Progenitor cell of endocrine pancreas (in vitro differentiated cells): ENCODE data around the gene FGD3. TPM values are rescaled to one million over a fixed set of nuclear protein-coding genes. Genes with fewer than 3 reads are reported as not detected.

Experiments
- DNase-seq: peaks from one replicate; pipeline ENCODE4 v3.0.0; 2021; ENCODE audit warnings: low spot score; ENCODE audit not compliant: unreplicated experiment
- H3K27ac Mint-ChIP-seq: 2 replicates; pipeline ENCODE4 v1.8.0; 2021; ENCODE audit warnings: mild to moderate bottlenecking, moderate library complexity, mixed read lengths
- H3K27me3 Mint-ChIP-seq: 2 replicates; pipeline ENCODE4 v1.8.0; 2021; ENCODE audit warnings: mixed read lengths
- H3K36me3 Mint-ChIP-seq: 2 replicates; pipeline ENCODE4 v1.8.0; 2022; ENCODE audit warnings: mixed read lengths; ENCODE audit not compliant: insufficient read depth
- H3K4me1 Mint-ChIP-seq: 2 replicates; pipeline ENCODE4 v1.8.0; 2021; ENCODE audit warnings: low read depth, mixed read lengths
- H3K4me3 Mint-ChIP-seq: 2 replicates; pipeline ENCODE4 v1.8.0; 2021; ENCODE audit warnings: low read depth, mild to moderate bottlenecking, moderate library complexity, mixed read lengths
- H3K9me3 Mint-ChIP-seq: 2 replicates; pipeline ENCODE4 v1.8.0; 2021; ENCODE audit warnings: low read depth, mixed read lengths
- CTCF ChIP-seq: fragments of 200-600 bp; sonication (generic); IDR thresholded peaks from one replicate; pipeline ENCODE4 v1.5.0; 2021; ENCODE audit warnings: antibody characterized with exemption, mild to moderate bottlenecking; ENCODE audit not compliant: unreplicated experiment
- total RNA-seq: library from RNA; stranded (reverse); gene quantifications from 2 replicates; pipeline ENCODE4 v1.2.1, GENCODE V29; 2021

Gene FGD3
- total RNA-seq, 1 donor from 2014 or later: 9.6 TPM

GRCh38 chr9:93007529-93008058, 60.3 kb downstream of the FGD3 start:
- no peaks in the 10 kb centered on the region for H3K27me3 Mint-ChIP-seq
- TF ChIP-seq CTCF: no peak
- no peaks in the 10 kb centered on the region for H3K4me1 Mint-ChIP-seq
- H3K4me3 Mint-ChIP-seq: no peak overlapping the region
- no peaks in the 10 kb centered on the region for H3K9me3 Mint-ChIP-seq
- no peak for DNase-seq
- H3K27ac Mint-ChIP-seq: no peak overlapping the region
- H3K36me3 Mint-ChIP-seq: peaks cover 1% of the 10 kb centered on the region

GRCh38 chr9:93008457-93008856, 61.1 kb downstream of the FGD3 start:
- Mint-ChIP-seq H3K36me3 (peaks cover 2% of the 10 kb centered on the region), H3K9me3 (no peaks in the 10 kb centered on the region), H3K4me1 (no peaks in the 10 kb centered on the region), H3K4me3 (no peak overlapping the region), H3K27me3 (no peaks in the 10 kb centered on the region), H3K27ac (no peak overlapping the region)
- no peak for DNase-seq
- TF ChIP-seq CTCF: no peak

- Mint-ChIP-seq H3K9me3 (no peaks in the 10 kb centered on the region), H3K27me3 (no peaks in the 10 kb centered on the region), H3K4me1 (no peaks in the 10 kb centered on the region), H3K27ac (no peak overlapping the region), H3K4me3 (no peak overlapping the region), H3K36me3 (peaks cover 7% of the 10 kb centered on the region)
- TF ChIP-seq CTCF: no peak
- DNase-seq: no peak
Measured at GRCh38 chr9:93009337-93010015, 62.2 kb downstream of the FGD3 start.

GRCh38 chr9:93010056-93010455, 62.7 kb downstream of the FGD3 start:
- Mint-ChIP-seq H3K27ac (no peak overlapping the region), H3K36me3 (peaks cover 7% of the 10 kb centered on the region), H3K27me3 (no peaks in the 10 kb centered on the region), H3K4me3 (no peak overlapping the region), H3K9me3 (no peaks in the 10 kb centered on the region), H3K4me1 (no peaks in the 10 kb centered on the region)
- no peak for DNase-seq
- TF ChIP-seq CTCF: no peak

- TF ChIP-seq CTCF: no peak
- Mint-ChIP-seq H3K9me3 (no peaks in the 10 kb centered on the region), H3K4me3 (no peak overlapping the region), H3K27ac (no peak overlapping the region), H3K4me1 (no peaks in the 10 kb centered on the region), H3K27me3 (no peaks in the 10 kb centered on the region), H3K36me3 (peaks cover 7% of the 10 kb centered on the region)
- no peak for DNase-seq
Measured at GRCh38 chr9:93010704-93011103, 63.4 kb downstream of the FGD3 start.
